Body of pancreas (tissue), 4 donors: ENCODE measurements around the gene ITGAX.

Experiments used
- CTCF ChIP-seq, 7 experiments: fragments of 450-650 bp in 4 of 7; fragments of 200-600 bp in 3 of 7; sonication (generic) in 3 of 7; IDR thresholded peaks; one replicate each; pipeline ENCODE4 v1.5.1; 2016 to 2019; ENCODE audit warnings: antibody characterized with exemption in 7 of 7
- POLR2A ChIP-seq, 3 donors: fragments of 450-650 bp; IDR thresholded peaks; one replicate each; pipeline ENCODE4 v1.6.1; 2016; ENCODE audit warnings: antibody characterized with exemption in 3 of 3, mild to moderate bottlenecking in 2 of 3

GRCh38 chr16:31414706-31415105 is 59.7 kb downstream of the ITGAX start:
- TF ChIP-seq CTCF (IDR thresholded peaks at IDR 0.05) (no peak), POLR2A (IDR thresholded peaks at IDR 0.05) (no peak)
